ENCODE data around the gene ZBP1. TPM values are rescaled to one million over a fixed set of nuclear protein-coding genes. Genes with fewer than 3 reads are reported as not detected.

The ZBP1 gene
- polyA plus RNA-seq, 1 of the 3 experiments (the other 2 are of a cell fraction): not detected

- H2AFZ ChIP-seq (ENCODE audit: low read depth): no peak overlapping the region
- no peaks in the 10 kb centered on the region for H3K9me2 ChIP-seq
- no peaks in the 10 kb centered on the region for H4K20me1 ChIP-seq (ENCODE audit: insufficient read depth)
- no peaks in the 10 kb centered on the region; the same call in 1 of the 2 replicates for H3K27me3 ChIP-seq (ENCODE audit: insufficient read depth)
- peaks cover 4% of the 10 kb centered on the region for H3F3A ChIP-seq (replicated peaks; ENCODE audit: insufficient read depth)
- no peak for DNase-seq
- H3K4me2 ChIP-seq: no peak overlapping the region
- POLR2A ChIA-PET: no interaction called here
- H3K4me3 ChIP-seq (ENCODE audit: low read depth in 2 of 2, low read length in 1 of 2): no peak overlapping the region
- H3K27ac ChIP-seq (ENCODE audit: low read depth in 2 of 2, low read length in 1 of 2): no peak overlapping the region
- H3K9me3 ChIP-seq: no peaks in the 10 kb centered on the region
- TF ChIP-seq EZH2phosphoT487 (IDR thresholded peaks at IDR 0.05; ENCODE audit: borderline replicate concordance, low read depth) (no peak), CHD2 (IDR thresholded peaks at IDR 0.05; ENCODE audit: low read length, partially characterized antibody) (no peak), NRF1 (IDR thresholded peaks at IDR 0.05; ENCODE audit: low read depth, low read length) (no peak), TAF1 (IDR thresholded peaks at IDR 0.05; ENCODE audit: borderline replicate concordance, low read depth, low read length) (no peak), RFX5 (IDR thresholded peaks at IDR 0.05; ENCODE audit: low read length) (no peak), TCF12 (IDR thresholded peaks at IDR 0.05) (no peak), TEAD4 (IDR thresholded peaks at IDR 0.05; ENCODE audit: borderline replicate concordance, insufficient read depth) (no peak), SIN3A (IDR thresholded peaks at IDR 0.05; ENCODE audit: borderline replicate concordance, low read depth, low read length) (no peak), YY1 (IDR thresholded peaks at IDR 0.05; ENCODE audit: low read depth) (no peak), MEF2A (IDR thresholded peaks at IDR 0.05; ENCODE audit: borderline replicate concordance, low read depth) (no peak), RAD21 (IDR thresholded peaks at IDR 0.05; ENCODE audit: low read length) (no peak), MXI1 (IDR thresholded peaks at IDR 0.05; ENCODE audit: low read depth, low read length) (no peak), ELF1 (IDR thresholded peaks at IDR 0.05) (no peak), USF2 (IDR thresholded peaks at IDR 0.05; ENCODE audit: borderline replicate concordance, low read depth, low read length) (no peak), FOSL2 (IDR thresholded peaks at IDR 0.05; ENCODE audit: borderline replicate concordance, low read depth) (no peak), SMC3 (IDR thresholded peaks at IDR 0.05; ENCODE audit: low read depth, low read length) (no peak)
- TF ChIP-seq, protein P1, sequence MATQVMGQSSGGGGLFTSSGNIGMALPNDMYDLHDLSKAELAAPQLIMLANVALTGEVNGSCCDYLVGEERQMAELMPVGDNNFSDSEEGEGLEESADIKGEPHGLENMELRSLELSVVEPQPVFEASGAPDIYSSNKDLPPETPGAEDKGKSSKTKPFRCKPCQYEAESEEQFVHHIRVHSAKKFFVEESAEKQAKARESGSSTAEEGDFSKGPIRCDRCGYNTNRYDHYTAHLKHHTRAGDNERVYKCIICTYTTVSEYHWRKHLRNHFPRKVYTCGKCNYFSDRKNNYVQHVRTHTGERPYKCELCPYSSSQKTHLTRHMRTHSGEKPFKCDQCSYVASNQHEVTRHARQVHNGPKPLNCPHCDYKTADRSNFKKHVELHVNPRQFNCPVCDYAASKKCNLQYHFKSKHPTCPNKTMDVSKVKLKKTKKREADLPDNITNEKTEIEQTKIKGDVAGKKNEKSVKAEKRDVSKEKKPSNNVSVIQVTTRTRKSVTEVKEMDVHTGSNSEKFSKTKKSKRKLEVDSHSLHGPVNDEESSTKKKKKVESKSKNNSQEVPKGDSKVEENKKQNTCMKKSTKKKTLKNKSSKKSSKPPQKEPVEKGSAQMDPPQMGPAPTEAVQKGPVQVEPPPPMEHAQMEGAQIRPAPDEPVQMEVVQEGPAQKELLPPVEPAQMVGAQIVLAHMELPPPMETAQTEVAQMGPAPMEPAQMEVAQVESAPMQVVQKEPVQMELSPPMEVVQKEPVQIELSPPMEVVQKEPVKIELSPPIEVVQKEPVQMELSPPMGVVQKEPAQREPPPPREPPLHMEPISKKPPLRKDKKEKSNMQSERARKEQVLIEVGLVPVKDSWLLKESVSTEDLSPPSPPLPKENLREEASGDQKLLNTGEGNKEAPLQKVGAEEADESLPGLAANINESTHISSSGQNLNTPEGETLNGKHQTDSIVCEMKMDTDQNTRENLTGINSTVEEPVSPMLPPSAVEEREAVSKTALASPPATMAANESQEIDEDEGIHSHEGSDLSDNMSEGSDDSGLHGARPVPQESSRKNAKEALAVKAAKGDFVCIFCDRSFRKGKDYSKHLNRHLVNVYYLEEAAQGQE (IDR thresholded peaks at IDR 0.05; ENCODE audit: low read depth, low read length): no peak
- TF ChIP-seq, protein P2, sequence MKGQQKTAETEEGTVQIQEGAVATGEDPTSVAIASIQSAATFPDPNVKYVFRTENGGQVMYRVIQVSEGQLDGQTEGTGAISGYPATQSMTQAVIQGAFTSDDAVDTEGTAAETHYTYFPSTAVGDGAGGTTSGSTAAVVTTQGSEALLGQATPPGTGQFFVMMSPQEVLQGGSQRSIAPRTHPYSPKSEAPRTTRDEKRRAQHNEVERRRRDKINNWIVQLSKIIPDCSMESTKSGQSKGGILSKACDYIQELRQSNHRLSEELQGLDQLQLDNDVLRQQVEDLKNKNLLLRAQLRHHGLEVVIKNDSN (IDR thresholded peaks at IDR 0.05; ENCODE audit: borderline replicate concordance, low read depth): no peak
- TF ChIP-seq, protein P3, sequence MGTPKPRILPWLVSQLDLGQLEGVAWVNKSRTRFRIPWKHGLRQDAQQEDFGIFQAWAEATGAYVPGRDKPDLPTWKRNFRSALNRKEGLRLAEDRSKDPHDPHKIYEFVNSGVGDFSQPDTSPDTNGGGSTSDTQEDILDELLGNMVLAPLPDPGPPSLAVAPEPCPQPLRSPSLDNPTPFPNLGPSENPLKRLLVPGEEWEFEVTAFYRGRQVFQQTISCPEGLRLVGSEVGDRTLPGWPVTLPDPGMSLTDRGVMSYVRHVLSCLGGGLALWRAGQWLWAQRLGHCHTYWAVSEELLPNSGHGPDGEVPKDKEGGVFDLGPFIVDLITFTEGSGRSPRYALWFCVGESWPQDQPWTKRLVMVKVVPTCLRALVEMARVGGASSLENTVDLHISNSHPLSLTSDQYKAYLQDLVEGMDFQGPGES (IDR thresholded peaks at IDR 0.05; ENCODE audit: low read depth, low read length): no peak
- TF ChIP-seq, protein P4, sequence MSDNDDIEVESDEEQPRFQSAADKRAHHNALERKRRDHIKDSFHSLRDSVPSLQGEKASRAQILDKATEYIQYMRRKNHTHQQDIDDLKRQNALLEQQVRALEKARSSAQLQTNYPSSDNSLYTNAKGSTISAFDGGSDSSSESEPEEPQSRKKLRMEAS (IDR thresholded peaks at IDR 0.05; ENCODE audit: low read depth): no peak
- WGBS (ENCODE audit: low lambda C conversion rate): 66% methylated on average over 13 of the region's 18 CpGs
- H3K79me2 ChIP-seq (ENCODE audit: insufficient read depth): no peaks in the 10 kb centered on the region
- no peaks in the 10 kb centered on the region; a peak in 1 of 4 replicates for H3K4me1 ChIP-seq (ENCODE audit: control insufficient read depth in 1 of 2, insufficient read depth in 2 of 2, low read depth in 1 of 2, low read length in 1 of 2)
- no peaks in the 10 kb centered on the region for H3K36me3 ChIP-seq (replicated peaks in 1 of 2; ENCODE audit: control insufficient read depth in 1 of 2, insufficient read depth in 2 of 2, low read length in 1 of 2)
- H3K9ac ChIP-seq: no peak overlapping the region
- CTCF ChIA-PET: interaction anchor here (0.8 to 21.1 kb wide), 5 partner anchors 8 to 623 kb away, joined by 3 to 403 read pairs (median 5); no protein-coding TSS in a partner anchor
Observed at GRCh38 chr20:57590485-57591288, 29.5 kb downstream of the ZBP1 start.
